HepG2 (cell line): ENCODE measurements around the gene NTF3.

ENCODE experiments used
- CTCF ChIP-seq: sonication (generic); formaldehyde crosslinking; IDR thresholded peaks from 2 replicates; pipeline ENCODE4 v1.5.0; 2020; ENCODE audit warnings: mild to moderate bottlenecking, missing genetic modification reagents, moderate library complexity
- KMT2B ChIP-seq: IDR thresholded peaks from 2 replicates; pipeline ENCODE4 v1.6.1; 2016; ENCODE audit warnings: missing genetic modification reagents, missing compliant biosample characterization
- ZNF746 ChIP-seq: sonication (generic); formaldehyde crosslinking; IDR thresholded peaks from 2 replicates; pipeline ENCODE4 v1.8.0; 2022; ENCODE audit warnings: mild to moderate bottlenecking, missing genetic modification reagents
- TF ChIP-seq, protein P1 (sequence below): sonication (generic); formaldehyde crosslinking; IDR thresholded peaks from 2 replicates; pipeline ENCODE4 v1.4.0; 2020; ENCODE audit warnings: missing genetic modification reagents
- TF ChIP-seq, protein P2 (sequence below): sonication (generic); formaldehyde crosslinking; IDR thresholded peaks from 2 replicates; pipeline ENCODE4 v1.4.0; 2020; ENCODE audit warnings: mild to moderate bottlenecking, missing genetic modification reagents, borderline replicate concordance

DNA sequence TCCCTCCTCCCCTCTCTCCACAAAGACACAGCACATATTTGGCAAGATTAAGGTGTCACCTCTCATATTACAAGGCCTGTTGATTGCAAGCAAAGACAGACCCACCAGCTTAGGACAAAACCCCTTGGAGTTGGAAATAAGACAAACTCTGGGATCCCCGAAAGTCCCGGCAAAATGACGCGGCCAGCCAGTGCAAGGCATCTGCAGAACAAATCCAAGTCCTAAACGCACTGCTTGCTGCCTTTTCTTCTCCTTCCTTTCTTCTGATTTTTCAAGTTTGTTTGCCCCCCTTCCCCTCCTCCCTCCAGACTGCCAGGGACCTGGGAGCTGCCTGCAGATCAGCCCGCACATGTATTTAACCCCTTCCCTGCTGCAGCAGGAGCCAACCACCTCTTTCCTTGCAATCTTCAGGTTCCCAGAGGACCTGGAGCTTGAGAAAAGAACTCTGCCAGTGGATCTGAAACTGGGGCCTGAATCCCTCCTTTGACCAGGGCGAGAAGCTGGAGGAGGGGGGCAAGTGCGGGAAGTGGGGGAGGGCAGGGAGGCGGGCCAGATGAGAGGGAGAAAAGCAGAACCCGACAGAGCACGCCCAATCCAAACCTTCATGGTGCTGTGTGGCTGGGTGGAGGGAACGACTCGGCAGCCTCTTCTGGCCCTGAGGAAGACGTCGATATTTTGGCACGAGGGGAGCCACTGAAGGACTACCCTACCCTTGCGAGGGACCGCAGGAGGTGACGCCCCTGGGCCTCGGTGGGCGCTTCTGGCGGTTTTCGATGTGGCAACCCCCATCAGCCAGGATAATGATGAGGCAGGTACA lies 2.0 kb upstream of the NTF3 start:
- no peak for TF ChIP-seq CTCF
- TF ChIP-seq KMT2B, result no peak
- TF ChIP-seq ZNF746, result no peak
- TF ChIP-seq, protein P1, sequence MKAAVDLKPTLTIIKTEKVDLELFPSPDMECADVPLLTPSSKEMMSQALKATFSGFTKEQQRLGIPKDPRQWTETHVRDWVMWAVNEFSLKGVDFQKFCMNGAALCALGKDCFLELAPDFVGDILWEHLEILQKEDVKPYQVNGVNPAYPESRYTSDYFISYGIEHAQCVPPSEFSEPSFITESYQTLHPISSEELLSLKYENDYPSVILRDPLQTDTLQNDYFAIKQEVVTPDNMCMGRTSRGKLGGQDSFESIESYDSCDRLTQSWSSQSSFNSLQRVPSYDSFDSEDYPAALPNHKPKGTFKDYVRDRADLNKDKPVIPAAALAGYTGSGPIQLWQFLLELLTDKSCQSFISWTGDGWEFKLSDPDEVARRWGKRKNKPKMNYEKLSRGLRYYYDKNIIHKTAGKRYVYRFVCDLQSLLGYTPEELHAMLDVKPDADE, result no peak
- TF ChIP-seq, protein P2, sequence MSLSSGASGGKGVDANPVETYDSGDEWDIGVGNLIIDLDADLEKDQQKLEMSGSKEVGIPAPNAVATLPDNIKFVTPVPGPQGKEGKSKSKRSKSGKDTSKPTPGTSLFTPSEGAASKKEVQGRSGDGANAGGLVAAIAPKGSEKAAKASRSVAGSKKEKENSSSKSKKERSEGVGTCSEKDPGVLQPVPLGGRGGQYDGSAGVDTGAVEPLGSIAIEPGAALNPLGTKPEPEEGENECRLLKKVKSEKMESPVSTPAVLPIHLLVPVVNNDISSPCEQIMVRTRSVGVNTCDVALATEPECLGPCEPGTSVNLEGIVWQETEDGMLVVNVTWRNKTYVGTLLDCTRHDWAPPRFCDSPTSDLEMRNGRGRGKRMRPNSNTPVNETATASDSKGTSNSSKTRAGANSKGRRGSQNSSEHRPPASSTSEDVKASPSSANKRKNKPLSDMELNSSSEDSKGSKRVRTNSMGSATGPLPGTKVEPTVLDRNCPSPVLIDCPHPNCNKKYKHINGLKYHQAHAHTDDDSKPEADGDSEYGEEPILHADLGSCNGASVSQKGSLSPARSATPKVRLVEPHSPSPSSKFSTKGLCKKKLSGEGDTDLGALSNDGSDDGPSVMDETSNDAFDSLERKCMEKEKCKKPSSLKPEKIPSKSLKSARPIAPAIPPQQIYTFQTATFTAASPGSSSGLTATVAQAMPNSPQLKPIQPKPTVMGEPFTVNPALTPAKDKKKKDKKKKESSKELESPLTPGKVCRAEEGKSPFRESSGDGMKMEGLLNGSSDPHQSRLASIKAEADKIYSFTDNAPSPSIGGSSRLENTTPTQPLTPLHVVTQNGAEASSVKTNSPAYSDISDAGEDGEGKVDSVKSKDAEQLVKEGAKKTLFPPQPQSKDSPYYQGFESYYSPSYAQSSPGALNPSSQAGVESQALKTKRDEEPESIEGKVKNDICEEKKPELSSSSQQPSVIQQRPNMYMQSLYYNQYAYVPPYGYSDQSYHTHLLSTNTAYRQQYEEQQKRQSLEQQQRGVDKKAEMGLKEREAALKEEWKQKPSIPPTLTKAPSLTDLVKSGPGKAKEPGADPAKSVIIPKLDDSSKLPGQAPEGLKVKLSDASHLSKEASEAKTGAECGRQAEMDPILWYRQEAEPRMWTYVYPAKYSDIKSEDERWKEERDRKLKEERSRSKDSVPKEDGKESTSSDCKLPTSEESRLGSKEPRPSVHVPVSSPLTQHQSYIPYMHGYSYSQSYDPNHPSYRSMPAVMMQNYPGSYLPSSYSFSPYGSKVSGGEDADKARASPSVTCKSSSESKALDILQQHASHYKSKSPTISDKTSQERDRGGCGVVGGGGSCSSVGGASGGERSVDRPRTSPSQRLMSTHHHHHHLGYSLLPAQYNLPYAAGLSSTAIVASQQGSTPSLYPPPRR (CRISPR knock-in tag), result no peak
